K562 (cell line): ENCODE measurements around the gene PRKG1. TPM values are rescaled to one million over a fixed set of nuclear protein-coding genes. Genes with fewer than 3 reads are reported as not detected.

Source experiments
- COPS2 ChIP-seq: fragments of 450-650 bp; conservative IDR thresholded peaks from 2 replicates; pipeline ENCODE4 v1.6.1; 2016; ENCODE audit warnings: mild to moderate bottlenecking, moderate library complexity
- DNMT1 ChIP-seq: fragments of 450-650 bp; IDR thresholded peaks from 2 replicates; pipeline ENCODE4 v1.6.1; 2016; ENCODE audit warnings: antibody characterized with exemption, mild to moderate bottlenecking
- ESRRA ChIP-seq: fragments of 450-650 bp; IDR thresholded peaks from 2 replicates; pipeline ENCODE4 v1.6.1; 2014; ENCODE audit warnings: low read depth, mild to moderate bottlenecking, moderate library complexity, borderline replicate concordance
- NFE2 ChIP-seq: IDR thresholded peaks from 2 replicates; pipeline ENCODE4 v1.6.1; 2014; ENCODE audit warnings: antibody characterized with exemption, low read depth
- NR3C1 ChIP-seq: sonication (generic); formaldehyde crosslinking; IDR thresholded peaks from 2 replicates; pipeline ENCODE4 v1.8.1; 2022; ENCODE audit warnings: missing genetic modification reagents
- TAF1 ChIP-seq: IDR thresholded peaks from 2 replicates; pipeline ENCODE4 v1.6.1; 2011; ENCODE audit warnings: mild to moderate bottlenecking, low read length, moderate library complexity; ENCODE audit not compliant: insufficient read depth, control insufficient read depth, severe bottlenecking; ENCODE audit errors: extremely low read depth
- polyA plus RNA-seq, 8 experiments: library from polyadenylated mRNA; depleted of rRNA in 4 of 8; stranded (reverse) in 5 of 8; unstranded in 3 of 8; fragments of >200 nt; fragmentation: Nextera tagmentation in 2 of 8; fragmentation: Illumina TruSeq in 1 of 8; extraction: Ambion mirVana in 2 of 8; extraction: Trizol in 1 of 8; gene quantifications; 2 replicates each; pipeline versions ENCODE4 v1.2.1 to v1.2.3, GENCODE V29; 2011 to 2014; ENCODE audit warnings: inconsistent platforms in 1 of 8, missing spikeins in 1 of 8
- total RNA-seq, 7 experiments: library from RNA; depleted of rRNA in 6 of 7; stranded (reverse); fragments of >200 nt in 6 of 7; fragmentation: Illumina TruSeq in 2 of 7; extraction: Trizol in 2 of 7; gene quantifications; 2 replicates each; pipeline versions ENCODE4 v1.2.1 to v1.2.3, GENCODE V29; 2011 to 2021; ENCODE audit warnings: low replicate concordance in 1 of 7
- TF ChIP-seq, protein P1 (sequence below): sonication (generic); formaldehyde crosslinking; IDR thresholded peaks from 2 replicates; pipeline ENCODE4 v1.8.0; 2023; ENCODE audit warnings: mild to moderate bottlenecking, missing genetic modification reagents
- TF ChIP-seq, protein P2 (sequence below), 2 experiments: fragments of 450-650 bp; IDR thresholded peaks; 2 replicates each; pipeline ENCODE4 v1.6.1; 2016

Gene PRKG1
- total and polyA plus RNA-seq, 9 of the 15 experiments (the other 6 are each of a cell fraction or from before 2014, with no cell fraction given), result 0.22 TPM; not detected in 8

DNA sequence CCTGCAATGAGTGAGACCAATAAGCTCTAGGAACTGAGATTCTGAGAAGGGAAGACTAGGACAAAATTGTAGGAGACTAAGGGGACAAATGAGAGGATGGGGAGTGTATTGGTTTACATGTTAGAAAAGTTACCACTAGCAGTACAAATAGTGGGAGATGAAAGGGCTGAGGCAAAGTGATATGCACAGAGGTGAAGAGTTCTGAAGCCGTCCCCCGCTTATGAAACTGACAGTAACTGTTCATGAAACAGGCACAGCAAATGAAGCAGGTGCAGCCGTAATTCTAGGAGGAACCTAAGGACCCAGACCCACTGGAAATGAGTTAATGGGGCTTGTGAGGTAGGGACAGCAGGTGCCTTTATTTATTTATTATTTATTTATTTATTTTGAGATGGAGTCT is 211.3 kb downstream of the PRKG1 start (continued):
- TF ChIP-seq, protein P1, sequence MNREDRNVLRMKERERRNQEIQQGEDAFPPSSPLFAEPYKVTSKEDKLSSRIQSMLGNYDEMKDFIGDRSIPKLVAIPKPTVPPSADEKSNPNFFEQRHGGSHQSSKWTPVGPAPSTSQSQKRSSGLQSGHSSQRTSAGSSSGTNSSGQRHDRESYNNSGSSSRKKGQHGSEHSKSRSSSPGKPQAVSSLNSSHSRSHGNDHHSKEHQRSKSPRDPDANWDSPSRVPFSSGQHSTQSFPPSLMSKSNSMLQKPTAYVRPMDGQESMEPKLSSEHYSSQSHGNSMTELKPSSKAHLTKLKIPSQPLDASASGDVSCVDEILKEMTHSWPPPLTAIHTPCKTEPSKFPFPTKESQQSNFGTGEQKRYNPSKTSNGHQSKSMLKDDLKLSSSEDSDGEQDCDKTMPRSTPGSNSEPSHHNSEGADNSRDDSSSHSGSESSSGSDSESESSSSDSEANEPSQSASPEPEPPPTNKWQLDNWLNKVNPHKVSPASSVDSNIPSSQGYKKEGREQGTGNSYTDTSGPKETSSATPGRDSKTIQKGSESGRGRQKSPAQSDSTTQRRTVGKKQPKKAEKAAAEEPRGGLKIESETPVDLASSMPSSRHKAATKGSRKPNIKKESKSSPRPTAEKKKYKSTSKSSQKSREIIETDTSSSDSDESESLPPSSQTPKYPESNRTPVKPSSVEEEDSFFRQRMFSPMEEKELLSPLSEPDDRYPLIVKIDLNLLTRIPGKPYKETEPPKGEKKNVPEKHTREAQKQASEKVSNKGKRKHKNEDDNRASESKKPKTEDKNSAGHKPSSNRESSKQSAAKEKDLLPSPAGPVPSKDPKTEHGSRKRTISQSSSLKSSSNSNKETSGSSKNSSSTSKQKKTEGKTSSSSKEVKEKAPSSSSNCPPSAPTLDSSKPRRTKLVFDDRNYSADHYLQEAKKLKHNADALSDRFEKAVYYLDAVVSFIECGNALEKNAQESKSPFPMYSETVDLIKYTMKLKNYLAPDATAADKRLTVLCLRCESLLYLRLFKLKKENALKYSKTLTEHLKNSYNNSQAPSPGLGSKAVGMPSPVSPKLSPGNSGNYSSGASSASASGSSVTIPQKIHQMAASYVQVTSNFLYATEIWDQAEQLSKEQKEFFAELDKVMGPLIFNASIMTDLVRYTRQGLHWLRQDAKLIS (CRISPR knock-in tag), result no peak
- TF ChIP-seq COPS2 (no peak), ESRRA (no peak), DNMT1 (no peak), TAF1 (no peak), NFE2 (no peak), NR3C1 (CRISPR knock-in tag) (no peak)
- TF ChIP-seq, protein P2, sequence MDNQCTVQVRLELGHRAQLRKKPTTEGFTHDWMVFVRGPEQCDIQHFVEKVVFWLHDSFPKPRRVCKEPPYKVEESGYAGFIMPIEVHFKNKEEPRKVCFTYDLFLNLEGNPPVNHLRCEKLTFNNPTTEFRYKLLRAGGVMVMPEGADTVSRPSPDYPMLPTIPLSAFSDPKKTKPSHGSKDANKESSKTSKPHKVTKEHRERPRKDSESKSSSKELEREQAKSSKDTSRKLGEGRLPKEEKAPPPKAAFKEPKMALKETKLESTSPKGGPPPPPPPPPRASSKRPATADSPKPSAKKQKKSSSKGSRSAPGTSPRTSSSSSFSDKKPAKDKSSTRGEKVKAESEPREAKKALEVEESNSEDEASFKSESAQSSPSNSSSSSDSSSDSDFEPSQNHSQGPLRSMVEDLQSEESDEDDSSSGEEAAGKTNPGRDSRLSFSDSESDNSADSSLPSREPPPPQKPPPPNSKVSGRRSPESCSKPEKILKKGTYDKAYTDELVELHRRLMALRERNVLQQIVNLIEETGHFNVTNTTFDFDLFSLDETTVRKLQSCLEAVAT (IDR thresholded peaks at IDR 0.05), result no peak
- TF ChIP-seq, all 486 proteins: peak for 0
